ENCODE measurements around the gene PTGFR. TPM values are rescaled to one million over a fixed set of nuclear protein-coding genes. Genes with fewer than 3 reads are reported as not detected.

PTGFR gene, protein sequence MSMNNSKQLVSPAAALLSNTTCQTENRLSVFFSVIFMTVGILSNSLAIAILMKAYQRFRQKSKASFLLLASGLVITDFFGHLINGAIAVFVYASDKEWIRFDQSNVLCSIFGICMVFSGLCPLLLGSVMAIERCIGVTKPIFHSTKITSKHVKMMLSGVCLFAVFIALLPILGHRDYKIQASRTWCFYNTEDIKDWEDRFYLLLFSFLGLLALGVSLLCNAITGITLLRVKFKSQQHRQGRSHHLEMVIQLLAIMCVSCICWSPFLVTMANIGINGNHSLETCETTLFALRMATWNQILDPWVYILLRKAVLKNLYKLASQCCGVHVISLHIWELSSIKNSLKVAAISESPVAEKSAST
- total RNA-seq = not detected

DNA sequence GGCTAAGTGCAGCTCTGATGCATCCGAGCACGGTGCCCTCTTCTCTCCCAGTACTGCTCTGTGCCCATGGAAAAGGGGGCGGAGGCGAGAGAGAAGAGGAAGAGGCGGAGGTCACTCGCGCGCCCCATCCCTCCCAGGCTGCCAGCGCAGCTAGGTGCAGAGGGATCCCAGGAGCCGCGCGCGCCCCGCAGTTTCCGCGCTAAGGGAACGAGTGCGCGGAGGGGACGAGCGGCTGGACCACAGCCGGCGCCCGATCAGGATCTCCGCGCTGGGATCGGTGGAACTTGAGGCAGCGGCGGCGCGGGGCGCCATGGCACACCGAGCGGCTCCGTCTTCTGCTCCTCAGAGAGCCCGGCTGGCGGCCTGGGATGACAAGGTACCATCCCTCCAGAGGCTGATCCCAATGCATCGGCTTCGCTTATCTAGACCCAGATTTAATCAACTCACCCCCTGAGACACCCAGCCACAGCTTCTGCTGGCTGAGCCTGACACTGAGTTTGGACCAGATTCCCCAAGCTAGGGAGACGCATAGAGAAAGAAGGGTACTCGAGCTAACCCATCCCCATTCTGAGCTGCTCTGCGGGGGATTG, at the start of gene PTGFR:
PTGFR (plus strand) TSS at position 114 of the 590 bp plus-strand sequence. CDS start 1,770 bp downstream, outside the sequence.
- peaks cover 0 to 2% of the 10 kb centered on the region in 2 donors for H3K36me3 Mint-ChIP-seq (ENCODE audit: insufficient read depth in 2 of 2)
- peaks cover 3 to 4% of the 10 kb centered on the region in 2 donors for H3K9me3 Mint-ChIP-seq
- no peak for ATAC-seq (replicated peaks in 1 of 2)
- peaks cover 11% of the 10 kb centered on the region for H3K4me1 Mint-ChIP-seq (ENCODE audit: low read depth)
- peaks cover 38% of the 10 kb centered on the region for H3K27me3 Mint-ChIP-seq (ENCODE audit: low read depth)
- DNase-seq = no peak
- peak within 1 kb of the TSS; percentile 27 to 57 for H3K4me3 Mint-ChIP-seq
- H3K27ac Mint-ChIP-seq = no peak within 1 kb of the TSS

DNA sequence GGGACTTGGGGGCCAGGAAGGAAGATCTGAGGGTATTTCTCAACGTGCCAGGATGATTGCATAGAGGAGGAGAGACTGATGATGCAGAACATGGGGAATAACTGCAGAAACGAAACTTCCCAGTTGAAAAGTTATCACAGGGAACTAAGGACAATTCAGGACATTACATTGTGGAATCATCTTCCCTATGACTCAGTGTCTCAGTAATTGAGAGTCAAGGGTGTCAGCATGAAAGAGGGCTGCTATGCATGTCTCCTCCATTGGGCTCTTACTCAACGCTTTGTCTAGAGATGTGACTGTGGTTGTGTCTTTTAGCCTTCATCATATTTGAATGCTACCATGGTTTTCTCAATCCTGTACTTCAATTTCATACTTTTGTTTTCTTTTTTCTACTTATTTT, 48.9 kb upstream of the PTGFR start:
- H3K4me3 Mint-ChIP-seq = no peak overlapping the region
- ATAC-seq (replicated peaks in 1 of 2) = no peak
- H3K9me3 Mint-ChIP-seq = peaks cover 2% of the 10 kb centered on the region in 2 donors
- no peaks in the 10 kb centered on the region for H3K27me3 Mint-ChIP-seq (ENCODE audit: low read depth)
- no peak for DNase-seq
- no peak overlapping the region for H3K27ac Mint-ChIP-seq
- H3K4me1 Mint-ChIP-seq (ENCODE audit: low read depth) = no peaks in the 10 kb centered on the region
- H3K36me3 Mint-ChIP-seq (ENCODE audit: insufficient read depth in 2 of 2) = no peaks in the 10 kb centered on the region

DNA sequence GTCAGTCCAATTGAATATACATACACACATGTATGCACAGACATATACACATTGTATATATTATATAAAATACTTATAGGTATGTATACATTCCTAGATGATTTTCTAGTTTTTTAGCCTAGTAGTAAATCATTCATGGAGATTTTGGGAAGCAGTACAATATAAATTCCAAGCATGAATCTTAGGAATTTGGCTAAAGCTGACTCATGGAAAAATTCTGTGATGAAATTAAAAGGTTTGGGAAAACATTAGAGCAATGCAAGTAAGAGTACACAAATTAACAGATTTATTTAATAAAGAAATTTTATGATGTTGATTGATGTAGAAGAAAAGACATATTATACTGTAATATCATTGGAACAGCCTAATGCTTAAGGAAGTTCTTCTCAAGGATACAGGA, 43.7 kb upstream of the PTGFR start:
- Mint-ChIP-seq H3K36me3 (ENCODE audit: insufficient read depth in 2 of 2) (no peaks in the 10 kb centered on the region), H3K4me1 (ENCODE audit: low read depth) (no peaks in the 10 kb centered on the region), H3K27ac (no peak overlapping the region), H3K27me3 (ENCODE audit: low read depth) (no peaks in the 10 kb centered on the region), H3K9me3 (peaks cover 0 to 1% of the 10 kb centered on the region in 2 donors), H3K4me3 (no peak overlapping the region)
- DNase-seq (no peak), ATAC-seq (replicated peaks in 1 of 2) (no peak)

DNA sequence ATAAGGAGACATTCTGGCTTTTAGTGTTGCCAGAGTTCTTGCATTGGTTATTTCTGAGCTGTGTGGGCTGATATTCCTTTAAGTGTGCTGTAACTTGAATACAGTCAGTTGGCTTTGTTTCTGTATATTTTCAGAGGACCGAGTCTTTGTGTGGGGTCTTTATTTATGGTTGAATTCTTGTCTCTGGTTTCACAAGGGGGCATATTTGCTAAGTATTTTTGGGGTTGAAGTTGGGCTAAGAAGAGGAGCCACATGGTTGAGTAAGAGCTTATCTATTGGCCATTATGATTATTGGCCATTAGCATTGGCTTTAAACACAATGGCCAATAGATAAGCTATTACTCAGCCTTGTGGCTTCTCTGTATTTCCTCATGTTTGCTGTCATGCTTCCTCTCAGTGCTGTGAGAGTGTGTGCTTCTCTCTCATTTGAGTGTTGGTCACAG, 26.3 kb upstream of the PTGFR start:
- no peak overlapping the region for H3K4me3 Mint-ChIP-seq
- no peak for ATAC-seq (replicated peaks in 1 of 2)
- no peak for DNase-seq
- H3K27me3 Mint-ChIP-seq (ENCODE audit: low read depth) = no peaks in the 10 kb centered on the region
- peaks cover 14 to 23% of the 10 kb centered on the region in 2 donors for H3K9me3 Mint-ChIP-seq
- H3K4me1 Mint-ChIP-seq (ENCODE audit: low read depth) = no peaks in the 10 kb centered on the region
- H3K36me3 Mint-ChIP-seq (ENCODE audit: insufficient read depth in 2 of 2) = peaks cover 2 to 5% of the 10 kb centered on the region in 2 donors
- H3K27ac Mint-ChIP-seq = no peak overlapping the region

DNA sequence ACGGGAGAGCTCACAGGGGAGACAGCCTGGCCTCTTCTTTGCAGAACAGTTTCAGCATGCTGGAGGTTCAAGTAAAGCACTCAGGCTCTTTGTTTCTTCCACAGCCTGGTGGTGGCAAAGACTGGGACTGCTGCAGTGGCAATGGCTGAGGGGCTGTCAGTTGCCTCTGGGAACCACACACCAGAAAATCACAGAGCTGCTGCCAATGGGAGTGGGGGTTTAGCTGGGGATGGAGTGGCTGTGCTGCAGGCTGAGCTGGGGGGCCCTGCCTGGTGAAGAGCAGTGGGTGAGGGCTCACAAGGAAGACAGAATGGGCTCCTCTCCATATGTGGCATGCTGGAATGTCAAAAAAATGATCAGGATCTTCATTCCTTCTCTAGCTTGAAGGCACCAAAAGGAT, 25.6 kb upstream of the PTGFR start:
- Mint-ChIP-seq H3K36me3 (ENCODE audit: insufficient read depth in 2 of 2) (peaks cover 2 to 5% of the 10 kb centered on the region in 2 donors), H3K4me1 (ENCODE audit: low read depth) (no peaks in the 10 kb centered on the region), H3K4me3 (no peak overlapping the region), H3K27me3 (ENCODE audit: low read depth) (no peaks in the 10 kb centered on the region), H3K27ac (no peak overlapping the region), H3K9me3 (peaks cover 14 to 18% of the 10 kb centered on the region in 2 donors)
- ATAC-seq (replicated peaks in 1 of 2) (no peak), DNase-seq (no peak)

DNA sequence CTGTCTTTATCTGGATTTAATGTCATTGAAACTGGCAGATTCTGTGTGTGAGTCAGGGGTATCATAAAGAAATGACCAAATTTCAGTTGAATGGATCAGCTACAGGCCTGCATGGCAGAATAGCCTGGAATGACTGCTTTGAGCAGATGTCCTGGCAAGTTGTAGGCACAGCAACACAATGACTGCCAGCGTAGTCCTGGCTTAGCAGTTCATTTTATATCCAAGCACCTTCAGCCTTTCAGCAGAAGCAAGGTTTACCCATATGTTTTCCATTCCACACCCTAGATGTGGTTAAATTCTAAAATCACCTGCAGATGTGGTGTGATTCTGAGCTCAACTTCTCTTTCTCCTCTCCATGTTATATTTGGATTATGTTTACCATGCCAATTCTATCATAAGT, 22.3 kb upstream of the PTGFR start:
- H3K4me3 Mint-ChIP-seq = no peak overlapping the region
- H3K27ac Mint-ChIP-seq = no peak overlapping the region
- ATAC-seq (replicated peaks in 1 of 2) (no peak), DNase-seq (no peak)
- no peaks in the 10 kb centered on the region for H3K4me1 Mint-ChIP-seq (ENCODE audit: low read depth)
- H3K27me3 Mint-ChIP-seq (ENCODE audit: low read depth) = no peaks in the 10 kb centered on the region
- no peaks in the 10 kb centered on the region for H3K36me3 Mint-ChIP-seq (ENCODE audit: insufficient read depth in 2 of 2)
- peaks cover 3 to 4% of the 10 kb centered on the region in 2 donors for H3K9me3 Mint-ChIP-seq

DNA sequence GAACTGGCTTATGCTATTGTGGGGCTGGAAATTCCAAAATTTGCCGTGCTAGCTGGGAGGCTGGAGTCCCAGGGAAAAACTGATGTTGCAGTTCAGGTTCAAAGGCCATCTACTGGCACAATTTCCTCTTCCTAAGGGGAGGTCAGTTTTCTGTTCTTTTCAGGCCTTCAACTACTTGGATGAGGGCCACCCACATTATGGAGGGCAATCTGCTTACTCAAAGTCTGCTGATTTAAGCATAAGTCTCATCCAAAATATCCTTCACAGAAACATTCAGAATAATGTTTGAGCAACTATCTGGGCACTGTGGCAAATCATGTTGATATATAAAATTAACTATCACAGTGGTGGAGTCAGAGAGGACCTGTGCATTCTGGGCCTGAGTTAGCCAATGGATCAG, 21.2 kb upstream of the PTGFR start:
- DNase-seq (no peak), ATAC-seq (replicated peaks in 1 of 2) (no peak)
- Mint-ChIP-seq H3K36me3 (ENCODE audit: insufficient read depth in 2 of 2) (no peaks in the 10 kb centered on the region), H3K4me1 (ENCODE audit: low read depth) (no peaks in the 10 kb centered on the region), H3K27ac (no peak overlapping the region), H3K4me3 (no peak overlapping the region), H3K9me3 (peaks cover 3% of the 10 kb centered on the region in 2 donors), H3K27me3 (ENCODE audit: low read depth) (no peaks in the 10 kb centered on the region)

DNA sequence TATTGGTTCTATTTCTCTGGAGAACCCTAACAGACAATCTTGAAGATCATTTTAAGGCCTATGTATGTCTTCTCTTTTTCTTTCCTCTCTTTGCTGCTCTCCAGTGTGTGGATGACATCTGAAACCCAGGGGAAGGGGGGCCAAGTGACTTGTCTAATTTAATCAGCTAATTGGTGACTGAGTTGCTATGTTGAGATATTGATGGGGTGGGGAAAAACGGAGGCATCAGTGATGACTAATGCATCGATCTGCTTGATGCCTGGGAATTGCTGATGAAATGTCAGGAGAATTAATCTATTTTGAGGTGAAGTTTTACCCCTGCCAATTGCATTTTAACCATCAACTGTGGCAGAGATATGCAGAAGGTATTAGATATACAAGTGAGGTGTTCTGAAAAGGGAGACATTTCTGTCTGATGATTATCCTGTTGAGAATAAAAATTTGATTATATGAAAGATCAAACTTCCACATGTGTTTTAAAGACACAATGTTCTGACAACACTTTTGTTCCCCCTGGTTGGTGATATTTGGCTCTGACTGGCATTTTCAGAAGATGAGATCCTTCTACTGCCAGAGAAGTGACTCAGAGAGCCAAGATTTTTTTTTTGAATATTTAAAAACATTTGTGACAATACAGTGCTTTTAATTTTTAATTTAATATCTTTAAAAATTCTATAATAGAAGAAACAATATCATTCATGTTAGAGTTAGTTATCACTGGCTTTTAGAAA, 18.7 kb upstream of the PTGFR start:
- Mint-ChIP-seq H3K36me3 (ENCODE audit: insufficient read depth in 2 of 2) (no peaks in the 10 kb centered on the region), H3K9me3 (peaks cover 0 to 2% of the 10 kb centered on the region in 2 donors), H3K27ac (no peak overlapping the region), H3K4me3 (no peak overlapping the region), H3K4me1 (ENCODE audit: low read depth) (no peaks in the 10 kb centered on the region), H3K27me3 (ENCODE audit: low read depth) (no peaks in the 10 kb centered on the region)
- no peak for ATAC-seq (replicated peaks in 1 of 2)
- no peak for DNase-seq

DNA sequence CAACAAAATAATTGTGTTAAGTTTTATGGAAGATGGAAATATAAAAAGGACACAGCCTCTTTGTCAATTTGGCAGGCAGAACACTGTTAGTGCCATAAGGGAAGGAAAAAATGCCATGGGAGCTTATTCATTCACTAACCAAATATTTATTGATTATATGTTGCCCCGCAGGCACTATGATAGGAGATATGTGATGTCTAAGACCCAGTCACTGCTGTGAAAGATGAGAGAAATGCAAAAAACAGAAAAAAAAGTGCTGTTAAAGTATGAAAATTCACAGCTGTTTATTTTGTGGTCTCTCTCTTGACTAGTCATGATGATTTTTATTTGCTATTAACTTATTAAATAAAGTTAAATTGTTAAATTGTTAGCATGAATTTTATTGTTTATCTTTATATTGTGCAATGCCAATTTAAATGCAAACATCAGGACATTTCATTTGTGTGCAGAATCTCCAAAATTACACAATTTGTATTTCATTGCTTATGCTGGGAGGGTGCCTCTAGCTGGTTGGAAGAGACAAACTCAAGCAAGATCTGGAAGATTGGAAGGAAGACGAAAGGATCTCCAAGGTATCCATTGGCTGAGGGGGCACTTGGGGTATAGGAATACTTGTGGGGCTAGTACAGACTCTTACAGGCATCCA, 17.8 kb upstream of the PTGFR start:
- H3K4me3 Mint-ChIP-seq = no peak overlapping the region
- H3K27me3 Mint-ChIP-seq (ENCODE audit: low read depth) = no peaks in the 10 kb centered on the region
- H3K4me1 Mint-ChIP-seq (ENCODE audit: low read depth) = no peaks in the 10 kb centered on the region
- H3K9me3 Mint-ChIP-seq = peaks cover 0 to 2% of the 10 kb centered on the region in 2 donors
- ATAC-seq (replicated peaks in 1 of 2) (no peak), DNase-seq (no peak)
- H3K36me3 Mint-ChIP-seq (ENCODE audit: insufficient read depth in 2 of 2) = no peaks in the 10 kb centered on the region
- H3K27ac Mint-ChIP-seq = no peak overlapping the region

DNA sequence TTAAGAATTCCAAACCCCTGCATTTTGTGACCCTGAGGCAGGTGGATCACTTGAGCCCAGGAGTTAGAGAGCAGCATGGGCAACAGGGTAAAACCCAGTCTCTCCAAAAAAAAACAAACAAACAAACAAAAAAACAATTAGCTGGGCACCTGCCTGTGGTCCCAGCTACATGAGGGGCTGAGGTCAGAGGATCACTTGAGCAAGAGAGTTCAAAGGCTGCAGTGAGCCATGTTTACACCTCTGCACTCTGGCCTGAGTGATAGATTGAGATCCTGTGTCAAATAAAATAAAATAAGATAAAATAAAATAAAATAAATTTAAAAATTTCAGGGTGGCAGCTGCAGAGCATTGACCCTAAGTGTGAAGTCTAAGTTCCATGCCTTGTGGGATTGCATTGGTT, 16.7 kb upstream of the PTGFR start:
- peaks cover 0 to 2% of the 10 kb centered on the region in 2 donors for H3K9me3 Mint-ChIP-seq
- no peak overlapping the region for H3K27ac Mint-ChIP-seq
- no peak overlapping the region for H3K4me3 Mint-ChIP-seq
- ATAC-seq (replicated peaks in 1 of 2) = no peak
- no peaks in the 10 kb centered on the region for H3K4me1 Mint-ChIP-seq (ENCODE audit: low read depth)
- no peak for DNase-seq
- no peaks in the 10 kb centered on the region for H3K36me3 Mint-ChIP-seq (ENCODE audit: insufficient read depth in 2 of 2)
- H3K27me3 Mint-ChIP-seq (ENCODE audit: low read depth) = no peaks in the 10 kb centered on the region

DNA sequence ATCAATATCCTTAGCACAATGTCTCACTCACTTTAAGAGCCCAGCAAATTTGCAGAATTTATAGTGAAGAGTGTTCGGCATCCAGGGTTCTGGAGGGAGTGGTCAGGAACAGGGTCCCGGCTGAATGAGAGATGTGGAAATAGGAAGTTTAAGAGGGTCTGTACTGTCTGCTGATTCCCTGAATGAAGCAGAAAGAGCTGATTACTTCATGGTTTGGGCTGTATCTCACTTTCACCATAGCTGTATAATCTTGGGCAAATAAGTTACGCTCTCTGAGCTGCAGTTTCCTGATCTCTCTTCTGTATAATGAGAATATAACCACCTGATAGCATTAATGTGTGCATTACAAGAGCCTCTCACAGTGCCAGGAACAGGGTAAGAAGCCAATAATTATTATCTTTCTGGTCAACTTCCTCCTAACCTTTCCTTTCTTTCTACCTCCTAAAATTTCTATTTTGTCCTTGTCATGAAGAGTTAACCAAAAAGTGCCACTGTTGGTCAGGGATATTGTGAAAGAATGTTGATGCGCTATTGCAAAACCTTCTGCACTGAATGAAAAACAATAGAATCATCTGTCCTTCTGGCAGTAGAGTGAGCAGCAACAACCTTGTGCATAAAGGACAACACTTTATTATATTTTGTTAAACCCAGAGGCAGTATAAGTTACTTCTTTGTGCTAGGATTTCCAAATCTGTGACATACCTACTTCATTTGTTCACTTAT, 14.7 kb upstream of the PTGFR start:
- no peaks in the 10 kb centered on the region for H3K27me3 Mint-ChIP-seq (ENCODE audit: low read depth)
- peaks cover 0 to 2% of the 10 kb centered on the region in 2 donors for H3K9me3 Mint-ChIP-seq
- ATAC-seq (replicated peaks in 1 of 2) = no peak
- no peak overlapping the region for H3K4me3 Mint-ChIP-seq
- H3K36me3 Mint-ChIP-seq (ENCODE audit: insufficient read depth in 2 of 2) = no peaks in the 10 kb centered on the region
- no peaks in the 10 kb centered on the region for H3K4me1 Mint-ChIP-seq (ENCODE audit: low read depth)
- H3K27ac Mint-ChIP-seq = no peak overlapping the region
- DNase-seq = no peak

DNA sequence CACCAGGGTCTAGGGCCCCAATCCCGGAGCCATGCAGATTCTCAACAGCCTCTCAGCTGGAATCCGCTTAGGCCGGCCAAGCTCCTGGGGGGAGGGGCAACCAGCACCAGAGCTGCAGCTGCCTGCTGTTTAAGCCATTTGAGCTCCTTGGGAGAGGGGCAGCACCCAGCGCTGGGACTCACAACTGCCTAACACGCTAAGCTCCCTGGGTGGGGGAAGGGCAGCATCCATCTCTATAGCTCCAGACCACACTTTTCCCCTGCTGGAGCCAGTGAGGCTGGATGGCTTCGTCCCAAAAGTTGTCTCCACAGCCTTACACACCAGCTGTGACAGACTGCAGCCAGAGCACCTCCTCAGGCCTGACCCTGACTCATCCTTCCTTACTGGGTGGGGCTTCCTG, 6.9 kb upstream of the PTGFR start:
- ATAC-seq (replicated peaks in 1 of 2) = no peak
- no peak overlapping the region for H3K27ac Mint-ChIP-seq
- H3K4me3 Mint-ChIP-seq = no peak overlapping the region
- no peaks in the 10 kb centered on the region for H3K4me1 Mint-ChIP-seq (ENCODE audit: low read depth)
- H3K27me3 Mint-ChIP-seq (ENCODE audit: low read depth) = peaks cover under 1% of the 10 kb centered on the region
- H3K36me3 Mint-ChIP-seq (ENCODE audit: insufficient read depth in 2 of 2) = no peaks in the 10 kb centered on the region
- DNase-seq = no peak
- H3K9me3 Mint-ChIP-seq = peaks cover 0 to 6% of the 10 kb centered on the region in 2 donors
